ENCODE measurements around the gene NKX1-1.

NKX1-1 gene

GRCh38 chr4:1371176-1372165 lies 34.8 kb downstream of the NKX1-1 start:
- Mint-ChIP-seq H3K9me3 (no peaks in the 10 kb centered on the region), H3K27me3 (no peaks in the 10 kb centered on the region), H3K36me3 (ENCODE audit: insufficient read depth) (peaks cover 16% of the 10 kb centered on the region), H3K27ac (no peak overlapping the region), H3K4me3 (no peak overlapping the region), H3K4me1 (ENCODE audit: low read depth in 2 of 2) (peaks cover 0 to 2% of the 10 kb centered on the region in 2 donors)
- DNase-seq: no peak
- ATAC-seq (replicated peaks): no peak

DNA sequence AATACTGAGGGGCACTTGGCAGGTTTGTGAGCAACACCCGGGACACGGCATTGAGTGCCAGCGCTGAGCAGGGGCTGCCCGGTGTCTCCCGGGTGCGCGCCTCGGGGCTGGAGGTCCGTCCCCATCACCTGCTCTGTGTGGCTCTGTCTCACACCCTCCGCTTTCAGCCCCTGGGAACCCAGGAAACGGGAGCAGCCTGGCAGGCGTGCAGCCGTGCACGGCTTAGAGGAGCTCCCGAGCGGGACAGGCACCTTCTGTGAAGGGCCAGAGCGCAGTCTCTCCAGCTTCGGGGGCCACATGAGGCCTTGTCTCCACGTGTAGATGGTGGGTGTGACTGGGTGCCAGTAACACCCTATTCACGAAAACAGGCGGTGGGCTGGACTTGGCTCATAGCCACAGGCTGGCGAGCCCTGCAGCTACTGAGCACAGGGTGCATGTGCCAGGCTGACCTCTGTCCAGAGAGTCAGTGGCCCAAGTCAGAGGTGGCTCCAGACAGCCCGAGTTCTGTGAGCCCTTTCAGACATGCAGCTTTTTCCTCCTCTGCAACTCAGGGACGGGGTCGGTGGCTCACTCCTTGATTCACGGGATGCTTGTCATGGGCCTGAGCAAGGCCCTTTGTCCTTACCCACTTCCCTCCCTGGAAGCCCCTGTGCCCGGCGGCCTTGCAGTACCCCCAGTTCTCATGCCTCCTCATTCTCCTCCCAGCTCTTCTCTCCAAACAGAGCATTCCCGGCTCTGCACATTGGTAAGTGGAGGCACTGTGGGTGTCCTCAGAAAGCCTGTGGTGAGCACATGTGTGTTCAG lies 35.7 kb downstream of the NKX1-1 start:
- Mint-ChIP-seq H3K27me3 (no peaks in the 10 kb centered on the region), H3K9me3 (no peaks in the 10 kb centered on the region), H3K36me3 (ENCODE audit: insufficient read depth) (peaks cover 16% of the 10 kb centered on the region), H3K4me1 (ENCODE audit: low read depth in 2 of 2) (peaks cover 0 to 2% of the 10 kb centered on the region in 2 donors), H3K27ac (no peak overlapping the region), H3K4me3 (no peak overlapping the region)
- no peak for DNase-seq
- no peak for ATAC-seq (replicated peaks)

GRCh38 chr4:1369479-1370079 lies 36.7 kb downstream of the NKX1-1 start:
- ATAC-seq (replicated peaks): no peak
- Mint-ChIP-seq H3K4me3 (no peak overlapping the region), H3K9me3 (no peaks in the 10 kb centered on the region), H3K27me3 (no peaks in the 10 kb centered on the region), H3K27ac (no peak overlapping the region), H3K4me1 (ENCODE audit: low read depth in 2 of 2) (peaks cover 0 to 2% of the 10 kb centered on the region in 2 donors), H3K36me3 (ENCODE audit: insufficient read depth) (peaks cover 12% of the 10 kb centered on the region)
- DNase-seq: no peak

DNA sequence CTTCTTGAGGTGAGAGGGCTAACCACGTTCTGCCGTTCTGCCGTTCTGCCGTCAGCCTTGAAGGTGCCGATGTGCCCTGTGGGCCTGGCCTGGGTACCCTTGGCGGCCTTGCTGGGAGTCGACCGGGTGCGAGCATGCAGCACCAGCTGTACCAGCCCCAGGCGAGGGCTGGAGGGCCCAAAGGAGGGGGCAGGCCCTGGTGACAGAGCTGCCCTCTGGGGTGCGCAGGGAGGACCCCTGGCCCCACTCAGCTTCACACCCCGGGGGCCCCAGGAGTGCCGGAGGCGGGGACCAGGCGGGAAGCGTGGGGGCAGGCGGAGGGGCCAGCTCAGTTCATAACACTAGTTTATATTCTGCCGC lies 37.2 kb downstream of the NKX1-1 start:
- no peak overlapping the region for H3K4me3 Mint-ChIP-seq
- DNase-seq (no peak), ATAC-seq (replicated peaks) (no peak)
- peaks cover 0 to 2% of the 10 kb centered on the region in 2 donors for H3K4me1 Mint-ChIP-seq (ENCODE audit: low read depth in 2 of 2)
- H3K27ac Mint-ChIP-seq: no peak overlapping the region
- H3K36me3 Mint-ChIP-seq (ENCODE audit: insufficient read depth): peaks cover 12% of the 10 kb centered on the region
- H3K9me3 Mint-ChIP-seq: no peaks in the 10 kb centered on the region
- H3K27me3 Mint-ChIP-seq: no peaks in the 10 kb centered on the region

DNA sequence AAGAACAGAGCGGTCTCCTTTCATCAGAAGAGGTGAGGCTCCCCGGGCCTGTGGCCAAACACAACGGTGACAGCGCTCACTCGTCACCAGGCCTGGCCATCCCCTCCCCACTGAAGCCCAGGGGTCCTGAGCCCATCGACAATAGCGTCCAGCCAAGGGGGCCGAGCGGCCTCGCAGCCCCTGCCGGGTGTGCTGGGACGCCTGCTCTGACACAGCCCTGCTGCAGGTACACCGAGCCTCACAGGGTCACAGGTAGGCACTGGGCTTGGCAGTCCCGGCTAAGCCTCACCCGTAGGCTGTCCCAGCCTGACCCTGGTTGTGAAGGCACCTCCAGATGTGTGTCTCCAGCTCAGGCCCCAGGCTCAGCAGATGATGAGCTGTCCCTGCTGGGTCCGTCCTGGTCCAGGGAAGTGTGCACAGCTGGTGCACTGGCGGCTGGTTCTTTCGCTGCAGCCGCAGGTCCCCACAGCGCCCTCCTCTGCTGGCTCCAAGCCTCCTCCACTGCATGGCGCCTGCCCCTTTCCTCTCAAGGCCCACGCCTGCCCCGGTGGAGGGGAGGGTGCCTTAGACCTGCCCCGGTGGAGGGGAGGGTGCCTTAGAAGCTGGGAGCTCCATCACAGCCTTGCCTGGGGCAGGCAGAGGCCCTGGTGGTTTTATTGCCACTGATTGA lies 37.7 kb downstream of the NKX1-1 start:
- Mint-ChIP-seq H3K27me3 (no peaks in the 10 kb centered on the region), H3K4me1 (ENCODE audit: low read depth in 2 of 2) (peaks cover 0 to 2% of the 10 kb centered on the region in 2 donors), H3K4me3 (no peak overlapping the region), H3K27ac (no peak overlapping the region), H3K36me3 (ENCODE audit: insufficient read depth) (peaks cover 9% of the 10 kb centered on the region), H3K9me3 (no peaks in the 10 kb centered on the region)
- DNase-seq (no peak), ATAC-seq (replicated peaks) (no peak)

DNA sequence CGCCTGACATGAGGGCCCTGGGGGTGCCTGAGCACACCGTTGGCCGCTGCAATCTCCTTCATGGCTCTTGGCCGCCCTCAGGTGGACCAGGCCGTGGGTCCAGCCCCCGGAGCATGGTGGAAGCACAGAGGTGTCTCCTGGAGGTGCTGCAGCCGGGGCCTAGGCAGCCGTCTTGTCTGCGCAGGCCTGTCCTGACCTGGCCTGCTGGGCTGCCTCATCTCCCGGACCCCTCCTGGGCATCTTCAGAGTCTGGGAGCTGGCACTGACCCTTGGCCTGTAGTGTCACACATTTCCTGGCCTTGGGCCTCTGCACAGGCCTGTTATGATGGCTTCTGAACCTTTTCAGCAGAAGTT lies 38.3 kb downstream of the NKX1-1 start:
- no peaks in the 10 kb centered on the region for H3K9me3 Mint-ChIP-seq
- no peak overlapping the region for H3K4me3 Mint-ChIP-seq
- H3K27me3 Mint-ChIP-seq: no peaks in the 10 kb centered on the region
- ATAC-seq (replicated peaks) (no peak), DNase-seq (no peak)
- H3K36me3 Mint-ChIP-seq (ENCODE audit: insufficient read depth): peaks cover 10% of the 10 kb centered on the region
- peaks cover 0 to 2% of the 10 kb centered on the region in 2 donors for H3K4me1 Mint-ChIP-seq (ENCODE audit: low read depth in 2 of 2)
- no peak overlapping the region for H3K27ac Mint-ChIP-seq

DNA sequence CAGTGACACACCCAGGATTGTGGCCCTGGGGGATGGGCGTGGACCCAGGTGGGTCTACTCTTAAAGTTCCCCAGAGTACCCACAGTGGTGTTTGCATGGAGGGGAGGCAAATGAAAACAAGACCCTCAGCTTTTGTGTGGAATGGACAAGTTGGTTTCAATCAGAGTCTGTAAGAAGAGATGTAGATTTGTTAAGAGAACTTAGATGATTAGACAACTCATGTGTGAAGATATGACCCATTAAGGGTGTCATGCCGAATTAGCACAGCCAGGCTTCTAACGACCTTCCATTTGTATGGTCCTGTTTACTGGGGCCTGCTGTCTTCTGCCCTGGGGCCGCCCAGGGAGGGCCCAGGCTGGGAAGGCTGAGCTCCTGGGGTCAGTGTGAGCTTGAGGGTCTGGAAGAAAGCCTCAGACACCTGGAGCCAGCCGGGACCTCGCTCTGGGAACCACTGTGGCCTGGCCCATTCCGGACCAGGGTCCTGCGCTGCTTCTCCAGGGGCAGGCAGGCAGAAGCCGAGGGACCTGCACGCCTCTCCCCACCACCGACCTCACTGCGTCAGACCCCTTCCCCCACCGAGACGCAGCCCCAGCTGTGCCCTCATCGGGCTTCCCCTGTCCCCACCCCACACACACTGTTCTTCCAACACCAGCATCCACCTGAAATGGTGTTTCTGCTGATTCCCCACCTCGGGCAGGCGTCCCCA lies 38.9 kb downstream of the NKX1-1 start:
- peaks cover 12% of the 10 kb centered on the region for H3K36me3 Mint-ChIP-seq (ENCODE audit: insufficient read depth)
- DNase-seq (no peak), ATAC-seq (replicated peaks) (no peak)
- H3K4me3 Mint-ChIP-seq: no peak overlapping the region
- no peaks in the 10 kb centered on the region for H3K9me3 Mint-ChIP-seq
- no peak overlapping the region for H3K27ac Mint-ChIP-seq
- no peaks in the 10 kb centered on the region for H3K27me3 Mint-ChIP-seq
- H3K4me1 Mint-ChIP-seq (ENCODE audit: low read depth in 2 of 2): peaks cover 0 to 2% of the 10 kb centered on the region in 2 donors

DNA sequence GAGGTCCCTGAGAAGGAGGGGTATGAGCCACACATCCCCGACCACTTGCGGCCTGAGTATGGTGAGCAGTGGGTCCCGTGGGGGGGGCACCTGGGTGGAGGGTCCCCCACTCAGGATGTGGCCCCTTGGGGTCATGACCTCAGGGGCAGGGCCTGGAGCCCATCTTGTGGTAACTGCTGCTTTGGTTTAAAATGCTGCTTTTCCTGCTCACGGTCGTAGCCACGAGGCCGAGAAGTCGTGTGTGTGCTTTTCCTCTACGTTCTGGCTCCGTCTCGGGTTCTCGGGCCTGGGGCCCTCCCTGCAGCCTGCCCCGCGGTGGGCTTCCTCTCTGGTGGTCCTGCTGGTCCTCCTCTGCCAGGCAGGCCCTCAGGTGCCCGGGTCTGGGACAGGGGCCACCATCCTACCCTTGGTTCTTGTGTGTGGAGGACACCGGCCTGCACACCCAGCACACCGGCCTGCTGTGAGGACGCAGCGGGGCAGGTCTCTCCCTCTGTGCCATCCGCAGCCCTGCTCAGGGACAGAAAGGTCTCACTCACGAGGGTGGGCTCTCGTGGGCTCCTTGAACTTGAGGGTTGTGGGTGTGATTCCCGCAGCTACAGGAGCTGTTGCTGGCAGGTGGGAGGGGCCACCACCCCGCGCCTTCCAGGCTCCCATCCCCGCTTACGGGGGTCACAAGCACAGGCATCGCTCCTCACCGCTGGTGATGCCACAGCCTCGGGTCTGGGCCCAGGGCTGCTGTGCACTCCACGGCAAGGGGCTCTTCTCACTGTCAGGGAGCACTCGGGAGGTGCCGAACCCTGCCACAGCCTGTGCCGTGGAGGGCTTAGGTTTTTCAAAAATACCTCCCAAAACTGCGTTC lies 39.6 kb downstream of the NKX1-1 start:
- Mint-ChIP-seq H3K27me3 (no peaks in the 10 kb centered on the region), H3K9me3 (no peaks in the 10 kb centered on the region), H3K4me3 (no peak overlapping the region), H3K36me3 (ENCODE audit: insufficient read depth) (peaks cover 18% of the 10 kb centered on the region), H3K27ac (no peak overlapping the region), H3K4me1 (ENCODE audit: low read depth in 2 of 2) (peaks cover 0 to 2% of the 10 kb centered on the region in 2 donors)
- ATAC-seq (replicated peaks): no peak
- DNase-seq: no peak

- no peaks in the 10 kb centered on the region for H3K9me3 Mint-ChIP-seq
- H3K36me3 Mint-ChIP-seq (ENCODE audit: insufficient read depth): peaks cover 18% of the 10 kb centered on the region
- no peak for DNase-seq
- no peak for ATAC-seq (replicated peaks)
- no peak overlapping the region for H3K4me3 Mint-ChIP-seq
- H3K27me3 Mint-ChIP-seq: no peaks in the 10 kb centered on the region
- H3K27ac Mint-ChIP-seq: no peak overlapping the region
- no peaks in the 10 kb centered on the region for H3K4me1 Mint-ChIP-seq (ENCODE audit: low read depth in 2 of 2)
Measured at GRCh38 chr4:1365271-1366178, 40.7 kb downstream of the NKX1-1 start.

DNA sequence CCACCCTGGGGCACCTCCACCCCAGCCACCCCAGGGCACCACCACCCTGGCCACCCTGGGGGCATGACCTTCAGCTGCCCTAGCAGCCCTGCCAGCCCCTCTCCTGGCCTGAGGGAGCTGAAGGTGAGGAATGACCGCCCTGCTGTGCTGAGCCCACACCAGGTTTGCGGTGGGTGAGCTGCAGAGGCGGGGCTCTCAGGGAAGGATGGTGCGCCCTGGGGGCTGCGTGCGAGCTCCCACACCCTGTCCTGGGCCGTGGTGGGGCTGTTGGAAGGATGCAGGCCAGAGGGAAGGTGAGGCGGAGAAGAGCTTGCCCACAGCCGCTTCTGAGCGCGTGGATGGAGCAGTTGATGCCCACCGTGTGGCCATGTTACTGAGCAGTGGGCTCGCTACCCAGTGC lies 41.5 kb downstream of the NKX1-1 start:
- ATAC-seq (replicated peaks) (no peak), DNase-seq (no peak)
- no peaks in the 10 kb centered on the region for H3K9me3 Mint-ChIP-seq
- no peak overlapping the region for H3K4me3 Mint-ChIP-seq
- no peaks in the 10 kb centered on the region for H3K4me1 Mint-ChIP-seq (ENCODE audit: low read depth in 2 of 2)
- H3K36me3 Mint-ChIP-seq (ENCODE audit: insufficient read depth): peaks cover 18% of the 10 kb centered on the region
- no peak overlapping the region for H3K27ac Mint-ChIP-seq
- no peaks in the 10 kb centered on the region for H3K27me3 Mint-ChIP-seq

DNA sequence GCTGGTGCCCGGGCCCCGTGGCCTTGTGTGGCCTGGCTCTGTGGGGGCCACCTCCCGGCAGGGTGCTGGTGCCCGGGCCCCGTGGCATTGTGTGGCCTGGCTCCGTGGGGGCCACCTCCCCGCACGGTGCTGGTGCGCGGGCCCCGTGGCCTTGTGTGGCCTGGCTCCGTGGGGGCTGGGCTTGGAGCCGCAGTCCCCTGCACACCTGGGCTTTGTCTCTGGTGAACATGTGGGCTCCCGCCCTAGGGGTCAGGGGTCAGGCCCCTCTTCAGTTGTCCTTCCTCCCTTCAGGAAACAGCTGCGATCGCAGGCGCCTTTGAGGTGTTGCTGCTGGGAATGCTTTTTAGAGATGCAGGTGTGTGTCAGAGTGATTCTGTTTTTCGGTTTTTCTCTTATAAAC lies 42.0 kb downstream of the NKX1-1 start:
- DNase-seq (no peak), ATAC-seq (replicated peaks) (no peak)
- Mint-ChIP-seq H3K27me3 (no peaks in the 10 kb centered on the region), H3K4me1 (ENCODE audit: low read depth in 2 of 2) (no peaks in the 10 kb centered on the region), H3K9me3 (no peaks in the 10 kb centered on the region), H3K27ac (no peak overlapping the region), H3K4me3 (no peak overlapping the region), H3K36me3 (ENCODE audit: insufficient read depth) (peaks cover 18% of the 10 kb centered on the region)

All from effector memory CD8-positive, alpha-beta T cell (primary cell).